ENCODE data around the gene PCLAF.
A peak's percentile ranks its signal among the peaks of the same experiment; 100 is the strongest.
"Not testable (repeated sequence)": the region's sequence is repeated elsewhere in the genome, so short reads cannot be mapped to it uniquely, and the experiment has no call there.

PCLAF gene

GRCh38 chr15:64383760-64384159 lies 2.5 kb upstream of the PCLAF start:
- no peak overlapping the region for H3K27ac ChIP-seq
- no peak for TF ChIP-seq CTCF (conservative IDR thresholded peaks at IDR 0.05)

GRCh38 chr15:64380130-64380870 lies 941 bp downstream of the PCLAF start:
- H3K27ac ChIP-seq = peak overlapping the region; percentile 58; the same call in 1 of the 2 replicates

- TF ChIP-seq CTCF (conservative IDR thresholded peaks at IDR 0.05) = no peak
- no peak overlapping the region for H3K27ac ChIP-seq
These were observed 1.9 kb downstream of the PCLAF start for GRCh38 chr15:64379216-64379960.

GRCh38 chr15:64373360-64373759 lies 7.9 kb downstream of the PCLAF start:
- no peak overlapping the region for H3K27ac ChIP-seq
- no peak for TF ChIP-seq CTCF (conservative IDR thresholded peaks at IDR 0.05)

- H3K27ac ChIP-seq = not testable (repeated sequence)
These were observed 9.9 kb downstream of the PCLAF start for GRCh38 chr15:64371383-64371782.

GRCh38 chr15:64369078-64369607 lies 12.1 kb downstream of the PCLAF start:
- TF ChIP-seq CTCF (conservative IDR thresholded peaks at IDR 0.05) = no peak
- no peak overlapping the region for H3K27ac ChIP-seq

- no peak for TF ChIP-seq CTCF (conservative IDR thresholded peaks at IDR 0.05)
- H3K27ac ChIP-seq = no peak overlapping the region
These were observed 20.0 kb downstream of the PCLAF start for GRCh38 chr15:64361259-64361658.

GRCh38 chr15:64356710-64357040 lies 24.6 kb downstream of the PCLAF start:
- TF ChIP-seq CTCF (conservative IDR thresholded peaks at IDR 0.05) = peak; percentile 23
- peak overlapping the region; percentile 77 for H3K27ac ChIP-seq

Data from VCaP (cell line).